ENCODE results near the gene VWF.
A peak's percentile ranks its signal among the peaks of the same experiment; 100 is the strongest.
"Not testable (repeated sequence)": the region's sequence is repeated elsewhere in the genome, so short reads cannot be mapped to it uniquely, and the experiment has no call there.

VWF gene

GRCh38 chr12:6145564-6145963 is 21.1 kb upstream of the VWF start:
- Histone ChIP-seq H3K4me3 (ENCODE audit: low read depth in 1 of 2, low read length in 2 of 2) (no peak overlapping the region), H3K9me3 (ENCODE audit: control insufficient read depth in 1 of 2, low read length in 2 of 2) (no peaks in the 10 kb centered on the region), H3K36me3 (ENCODE audit: control insufficient read depth in 1 of 2, insufficient read depth in 2 of 2, low read length in 2 of 2) (no peaks in the 10 kb centered on the region), H3K9ac (ENCODE audit: low read depth in 1 of 2, low read length in 2 of 2) (no peak overlapping the region), H3K4me1 (ENCODE audit: control insufficient read depth in 1 of 2, insufficient read depth in 2 of 2, low read length in 2 of 2) (peaks cover 22 to 27% of the 10 kb centered on the region in 2 donors), H3K27me3 (ENCODE audit: control insufficient read depth in 1 of 2, insufficient read depth in 2 of 2, low read length in 2 of 2) (no peaks in the 10 kb centered on the region), H3K27ac (ENCODE audit: low read depth, low read length) (no peak overlapping the region)

- Histone ChIP-seq H3K27ac (ENCODE audit: low read depth, low read length) (no peak overlapping the region), H3K4me3 (ENCODE audit: low read depth in 1 of 2, low read length in 2 of 2) (no peak overlapping the region), H3K9me3 (ENCODE audit: control insufficient read depth in 1 of 2, low read length in 2 of 2) (no peaks in the 10 kb centered on the region), H3K4me1 (ENCODE audit: control insufficient read depth in 1 of 2, insufficient read depth in 2 of 2, low read length in 2 of 2) (peaks cover 24 to 30% of the 10 kb centered on the region in 2 donors), H3K9ac (ENCODE audit: low read depth in 1 of 2, low read length in 2 of 2) (no peak overlapping the region), H3K27me3 (ENCODE audit: control insufficient read depth in 1 of 2, insufficient read depth in 2 of 2, low read length in 2 of 2) (no peaks in the 10 kb centered on the region), H3K36me3 (ENCODE audit: control insufficient read depth in 1 of 2, insufficient read depth in 2 of 2, low read length in 2 of 2) (no peaks in the 10 kb centered on the region)
Measured at GRCh38 chr12:6143303-6143675, 18.8 kb upstream of the VWF start.

- not testable (repeated sequence) for H3K27ac ChIP-seq (ENCODE audit: low read depth, low read length); H3K36me3 ChIP-seq (ENCODE audit: control insufficient read depth in 1 of 2, insufficient read depth in 2 of 2, low read length in 2 of 2); H3K9ac ChIP-seq (ENCODE audit: low read depth in 1 of 2, low read length in 2 of 2); H3K27me3 ChIP-seq (ENCODE audit: control insufficient read depth in 1 of 2, insufficient read depth in 2 of 2, low read length in 2 of 2); H3K4me3 ChIP-seq (ENCODE audit: low read depth in 1 of 2, low read length in 2 of 2); H3K9me3 ChIP-seq (ENCODE audit: control insufficient read depth in 1 of 2, low read length in 2 of 2)
- H3K4me1 ChIP-seq (ENCODE audit: control insufficient read depth in 1 of 2, insufficient read depth in 2 of 2, low read length in 2 of 2): peaks cover 17 to 24% of the 10 kb centered on the region in 2 donors
Measured at GRCh38 chr12:6142368-6143302, 18.2 kb upstream of the VWF start.

GRCh38 chr12:6141731-6142367 is 17.4 kb upstream of the VWF start:
- H3K9ac ChIP-seq (ENCODE audit: low read depth in 1 of 2, low read length in 2 of 2); H3K4me3 ChIP-seq (ENCODE audit: low read depth in 1 of 2, low read length in 2 of 2): not testable (repeated sequence)
- H3K27ac ChIP-seq (ENCODE audit: low read depth, low read length): peak overlapping the region; percentile 27

GRCh38 chr12:6140651-6141447 is 16.4 kb upstream of the VWF start:
- H3K4me3 ChIP-seq (ENCODE audit: low read depth in 1 of 2, low read length in 2 of 2): no peak overlapping the region
- H3K36me3 ChIP-seq (ENCODE audit: control insufficient read depth in 1 of 2, insufficient read depth in 2 of 2, low read length in 2 of 2): no peaks in the 10 kb centered on the region
- H3K9me3 ChIP-seq (ENCODE audit: control insufficient read depth in 1 of 2, low read length in 2 of 2): no peaks in the 10 kb centered on the region
- H3K9ac ChIP-seq (ENCODE audit: low read depth in 1 of 2, low read length in 2 of 2): no peak overlapping the region
- peak overlapping the region; percentile 75 for H3K27ac ChIP-seq (ENCODE audit: low read depth, low read length)
- peaks cover 6 to 10% of the 10 kb centered on the region in 2 donors for H3K4me1 ChIP-seq (ENCODE audit: control insufficient read depth in 1 of 2, insufficient read depth in 2 of 2, low read length in 2 of 2)
- no peaks in the 10 kb centered on the region for H3K27me3 ChIP-seq (ENCODE audit: control insufficient read depth in 1 of 2, insufficient read depth in 2 of 2, low read length in 2 of 2)

More at GRCh38 chr12:6141731-6142367, 17.4 kb upstream of the VWF start:
- H3K27me3 ChIP-seq (ENCODE audit: control insufficient read depth in 1 of 2, insufficient read depth in 2 of 2, low read length in 2 of 2); H3K36me3 ChIP-seq (ENCODE audit: control insufficient read depth in 1 of 2, insufficient read depth in 2 of 2, low read length in 2 of 2); H3K9me3 ChIP-seq (ENCODE audit: control insufficient read depth in 1 of 2, low read length in 2 of 2): not testable (repeated sequence)
- peaks cover 10 to 20% of the 10 kb centered on the region in 2 donors for H3K4me1 ChIP-seq (ENCODE audit: control insufficient read depth in 1 of 2, insufficient read depth in 2 of 2, low read length in 2 of 2)

GRCh38 chr12:6135071-6135470 is 10.6 kb upstream of the VWF start:
- Histone ChIP-seq H3K9ac (ENCODE audit: low read depth in 1 of 2, low read length in 2 of 2) (no peak overlapping the region), H3K9me3 (ENCODE audit: control insufficient read depth in 1 of 2, low read length in 2 of 2) (no peaks in the 10 kb centered on the region), H3K4me1 (ENCODE audit: control insufficient read depth in 1 of 2, insufficient read depth in 2 of 2, low read length in 2 of 2) (peaks cover 0 to 2% of the 10 kb centered on the region in 2 donors), H3K27ac (ENCODE audit: low read depth, low read length) (no peak overlapping the region), H3K4me3 (ENCODE audit: low read depth in 1 of 2, low read length in 2 of 2) (no peak overlapping the region), H3K36me3 (ENCODE audit: control insufficient read depth in 1 of 2, insufficient read depth in 2 of 2, low read length in 2 of 2) (no peaks in the 10 kb centered on the region), H3K27me3 (ENCODE audit: control insufficient read depth in 1 of 2, insufficient read depth in 2 of 2, low read length in 2 of 2) (no peaks in the 10 kb centered on the region)

GRCh38 chr12:6133642-6134041 is 9.2 kb upstream of the VWF start:
- Histone ChIP-seq H3K9me3 (ENCODE audit: control insufficient read depth in 1 of 2, low read length in 2 of 2) (no peaks in the 10 kb centered on the region), H3K27me3 (ENCODE audit: control insufficient read depth in 1 of 2, insufficient read depth in 2 of 2, low read length in 2 of 2) (no peaks in the 10 kb centered on the region), H3K27ac (ENCODE audit: low read depth, low read length) (no peak overlapping the region), H3K4me3 (ENCODE audit: low read depth in 1 of 2, low read length in 2 of 2) (no peak overlapping the region), H3K4me1 (ENCODE audit: control insufficient read depth in 1 of 2, insufficient read depth in 2 of 2, low read length in 2 of 2) (no peaks in the 10 kb centered on the region), H3K36me3 (ENCODE audit: control insufficient read depth in 1 of 2, insufficient read depth in 2 of 2, low read length in 2 of 2) (no peaks in the 10 kb centered on the region), H3K9ac (ENCODE audit: low read depth in 1 of 2, low read length in 2 of 2) (no peak overlapping the region)

- H3K4me3 ChIP-seq (ENCODE audit: low read depth in 1 of 2, low read length in 2 of 2): no peak overlapping the region
Measured at GRCh38 chr12:6132496-6132895, 8.0 kb upstream of the VWF start.

GRCh38 chr12:6125310-6125608 is 789 bp upstream of the VWF start:
- Histone ChIP-seq H3K9ac (ENCODE audit: low read depth in 1 of 2, low read length in 2 of 2) (no peak overlapping the region), H3K9me3 (ENCODE audit: control insufficient read depth in 1 of 2, low read length in 2 of 2) (no peaks in the 10 kb centered on the region), H3K4me1 (ENCODE audit: control insufficient read depth in 1 of 2, insufficient read depth in 2 of 2, low read length in 2 of 2) (no peaks in the 10 kb centered on the region), H3K27ac (ENCODE audit: low read depth, low read length) (no peak overlapping the region), H3K27me3 (ENCODE audit: control insufficient read depth in 1 of 2, insufficient read depth in 2 of 2, low read length in 2 of 2) (no peaks in the 10 kb centered on the region), H3K36me3 (ENCODE audit: control insufficient read depth in 1 of 2, insufficient read depth in 2 of 2, low read length in 2 of 2) (no peaks in the 10 kb centered on the region), H3K4me3 (ENCODE audit: low read depth in 1 of 2, low read length in 2 of 2) (no peak overlapping the region)

More at GRCh38 chr12:6132496-6132895, 8.0 kb upstream of the VWF start:
- H3K27me3 ChIP-seq (ENCODE audit: control insufficient read depth in 1 of 2, insufficient read depth in 2 of 2, low read length in 2 of 2): no peaks in the 10 kb centered on the region
- H3K27ac ChIP-seq (ENCODE audit: low read depth, low read length): no peak overlapping the region
- no peak overlapping the region for H3K9ac ChIP-seq (ENCODE audit: low read depth in 1 of 2, low read length in 2 of 2)
- no peaks in the 10 kb centered on the region for H3K4me1 ChIP-seq (ENCODE audit: control insufficient read depth in 1 of 2, insufficient read depth in 2 of 2, low read length in 2 of 2)
- H3K9me3 ChIP-seq (ENCODE audit: control insufficient read depth in 1 of 2, low read length in 2 of 2): no peaks in the 10 kb centered on the region
- no peaks in the 10 kb centered on the region for H3K36me3 ChIP-seq (ENCODE audit: control insufficient read depth in 1 of 2, insufficient read depth in 2 of 2, low read length in 2 of 2)

- H3K27me3 ChIP-seq (ENCODE audit: control insufficient read depth in 1 of 2, insufficient read depth in 2 of 2, low read length in 2 of 2): no peaks in the 10 kb centered on the region
- no peaks in the 10 kb centered on the region for H3K36me3 ChIP-seq (ENCODE audit: control insufficient read depth in 1 of 2, insufficient read depth in 2 of 2, low read length in 2 of 2)
- H3K4me3 ChIP-seq (ENCODE audit: low read depth in 1 of 2, low read length in 2 of 2): peak overlapping the region in 1 of 2 donors; percentile 28
- H3K9me3 ChIP-seq (ENCODE audit: control insufficient read depth in 1 of 2, low read length in 2 of 2): no peaks in the 10 kb centered on the region
- H3K9ac ChIP-seq (ENCODE audit: low read depth in 1 of 2, low read length in 2 of 2): no peak overlapping the region
- H3K4me1 ChIP-seq (ENCODE audit: control insufficient read depth in 1 of 2, insufficient read depth in 2 of 2, low read length in 2 of 2): no peaks in the 10 kb centered on the region
- H3K27ac ChIP-seq (ENCODE audit: low read depth, low read length): no peak overlapping the region
Measured at GRCh38 chr12:6123258-6123657, 1.2 kb downstream of the VWF start.

Measured in duodenal mucosa (tissue), 2 donors.